Gastroesophageal sphincter (tissue), 3 donors: ENCODE measurements around the gene CDC42EP5.

ENCODE experiments used
- EP300 ChIP-seq: sonication (generic); formaldehyde crosslinking; IDR thresholded peaks from one replicate; pipeline ENCODE4 v1.6.1; 2017; ENCODE audit warnings: antibody characterized with exemption, mild to moderate bottlenecking
- TF ChIP-seq, protein P1 (sequence below), 4 experiments: fragments of 200-600 bp in 2 of 4; fragments of 450-650 bp in 2 of 4; sonication (generic) in 1 of 4; IDR thresholded peaks; one replicate each; pipeline ENCODE4 v1.5.1; 2017 to 2019; ENCODE audit warnings: antibody characterized with exemption in 4 of 4, mild to moderate bottlenecking in 2 of 4, moderate library complexity in 2 of 4

DNA sequence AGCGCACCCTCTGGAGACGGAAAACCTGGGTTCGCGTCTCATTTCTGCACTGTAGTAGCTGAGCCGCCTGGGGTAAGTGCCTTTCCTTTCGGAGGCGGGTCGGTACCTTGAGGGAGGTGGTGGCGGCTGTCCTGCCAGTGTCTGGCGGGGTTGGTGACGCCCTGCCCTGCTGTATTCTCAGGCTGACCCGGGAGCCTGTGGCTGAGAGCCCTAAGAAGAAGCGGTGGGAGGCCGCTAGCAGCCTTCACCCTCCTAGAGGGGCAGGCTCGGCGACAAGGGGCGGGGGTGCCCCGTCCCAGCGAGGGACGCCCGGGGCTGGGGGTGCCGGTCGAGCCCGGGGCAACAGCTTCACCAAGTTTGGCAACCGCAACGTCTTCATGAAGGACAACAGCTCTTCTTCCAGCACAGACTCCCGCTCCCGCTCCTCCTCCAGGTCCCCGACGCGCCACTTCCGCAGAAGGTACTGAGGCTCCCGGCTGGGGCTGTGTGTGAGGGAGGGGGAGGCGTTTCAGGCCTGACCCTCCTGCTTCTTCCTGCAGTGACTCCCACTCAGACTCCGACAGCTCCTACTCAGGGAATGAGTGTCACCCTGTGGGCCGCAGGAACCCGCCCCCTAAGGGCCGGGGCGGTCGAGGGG is 17.2 kb downstream of the CDC42EP5 start:
- TF ChIP-seq, protein P1, sequence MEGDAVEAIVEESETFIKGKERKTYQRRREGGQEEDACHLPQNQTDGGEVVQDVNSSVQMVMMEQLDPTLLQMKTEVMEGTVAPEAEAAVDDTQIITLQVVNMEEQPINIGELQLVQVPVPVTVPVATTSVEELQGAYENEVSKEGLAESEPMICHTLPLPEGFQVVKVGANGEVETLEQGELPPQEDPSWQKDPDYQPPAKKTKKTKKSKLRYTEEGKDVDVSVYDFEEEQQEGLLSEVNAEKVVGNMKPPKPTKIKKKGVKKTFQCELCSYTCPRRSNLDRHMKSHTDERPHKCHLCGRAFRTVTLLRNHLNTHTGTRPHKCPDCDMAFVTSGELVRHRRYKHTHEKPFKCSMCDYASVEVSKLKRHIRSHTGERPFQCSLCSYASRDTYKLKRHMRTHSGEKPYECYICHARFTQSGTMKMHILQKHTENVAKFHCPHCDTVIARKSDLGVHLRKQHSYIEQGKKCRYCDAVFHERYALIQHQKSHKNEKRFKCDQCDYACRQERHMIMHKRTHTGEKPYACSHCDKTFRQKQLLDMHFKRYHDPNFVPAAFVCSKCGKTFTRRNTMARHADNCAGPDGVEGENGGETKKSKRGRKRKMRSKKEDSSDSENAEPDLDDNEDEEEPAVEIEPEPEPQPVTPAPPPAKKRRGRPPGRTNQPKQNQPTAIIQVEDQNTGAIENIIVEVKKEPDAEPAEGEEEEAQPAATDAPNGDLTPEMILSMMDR (IDR thresholded peaks at IDR 0.05), result no peak
- TF ChIP-seq EP300, result no peak
